ENCODE data around the gene SLC39A12.

SLC39A12 gene

GRCh38 chr10:17961551-17962422 lies 10.1 kb downstream of the SLC39A12 start:
- DNase-seq (ENCODE audit: low read depth in 2 of 2), result no peak

GRCh38 chr10:17963431-17963830 lies 11.7 kb downstream of the SLC39A12 start:
- DNase-seq (ENCODE audit: low read depth in 2 of 2), result no peak

GRCh38 chr10:17965649-17966235 lies 14.0 kb downstream of the SLC39A12 start:
- DNase-seq (ENCODE audit: low read depth in 2 of 2), result no peak

- DNase-seq (ENCODE audit: low read depth in 2 of 2), result no peak
Measured at GRCh38 chr10:17974505-17974904, 22.8 kb downstream of the SLC39A12 start.

GRCh38 chr10:17980846-17981565 lies 29.3 kb downstream of the SLC39A12 start:
- DNase-seq (ENCODE audit: low read depth in 2 of 2), result no peak

GRCh38 chr10:17981766-17982380 lies 30.2 kb downstream of the SLC39A12 start:
- DNase-seq (ENCODE audit: low read depth in 2 of 2), result no peak

GRCh38 chr10:17984056-17984455 lies 32.3 kb downstream of the SLC39A12 start:
- no peak for DNase-seq (ENCODE audit: low read depth in 2 of 2)

- no peak for DNase-seq (ENCODE audit: low read depth in 2 of 2)
Measured at GRCh38 chr10:17984563-17984962, 32.8 kb downstream of the SLC39A12 start.

GRCh38 chr10:17989908-17990767 lies 38.4 kb downstream of the SLC39A12 start:
- DNase-seq (ENCODE audit: low read depth in 2 of 2), result no peak

- DNase-seq (ENCODE audit: low read depth in 2 of 2), result no peak
Measured at GRCh38 chr10:17992266-17992665, 40.5 kb downstream of the SLC39A12 start.

- no peak for DNase-seq (ENCODE audit: low read depth in 2 of 2)
Measured at GRCh38 chr10:17993361-17993760, 41.6 kb downstream of the SLC39A12 start.

GRCh38 chr10:18000601-18001000 lies 48.9 kb downstream of the SLC39A12 start:
- DNase-seq (ENCODE audit: low read depth in 2 of 2), result no peak

- DNase-seq (ENCODE audit: low read depth in 2 of 2), result no peak
Measured at GRCh38 chr10:18005445-18005780, 53.7 kb downstream of the SLC39A12 start.

GRCh38 chr10:18005781-18006456 lies 54.2 kb downstream of the SLC39A12 start:
- no peak for DNase-seq (ENCODE audit: low read depth in 2 of 2)

- no peak for DNase-seq (ENCODE audit: low read depth in 2 of 2)
Measured at GRCh38 chr10:18008986-18009385, 57.3 kb downstream of the SLC39A12 start.

GRCh38 chr10:18010050-18010449 lies 58.3 kb downstream of the SLC39A12 start:
- DNase-seq (ENCODE audit: low read depth in 2 of 2), result no peak

GRCh38 chr10:18020523-18020922 lies 68.8 kb downstream of the SLC39A12 start:
- no peak for DNase-seq (ENCODE audit: low read depth in 2 of 2)

- DNase-seq (ENCODE audit: low read depth in 2 of 2), result no peak
Measured at GRCh38 chr10:18021725-18022480, 70.2 kb downstream of the SLC39A12 start.

GRCh38 chr10:18043148-18044006 lies 91.7 kb downstream of the SLC39A12 start:
- DNase-seq (ENCODE audit: low read depth in 2 of 2), result no peak
